Stomach (tissue), 9 donors: ENCODE data around the gene CLCA2. TPM values are rescaled to one million over a fixed set of nuclear protein-coding genes. Genes with fewer than 3 reads are reported as not detected.

Source experiments
- DNase-seq, 2 donors: peaks; one replicate each; pipeline versions ENCODE4 v3.0.0 to v3.0.0-alpha.2; 2013 to 2019
- H3K27ac ChIP-seq, 5 donors: fragments of 200-600 bp in 4 of 5; sonication (generic) in 4 of 5; one replicate each; pipeline ENCODE4 v1.5.1; 2013 to 2019; ENCODE audit warnings: mild to moderate bottlenecking in 1 of 5, moderate library complexity in 1 of 5
- H3K27me3 ChIP-seq, 3 donors: fragments of 200-600 bp; sonication (generic); one replicate each; pipeline ENCODE4 v1.5.1; 2017 to 2019; ENCODE audit warnings: mixed run types in 1 of 3
- H3K36me3 ChIP-seq, 4 donors: fragments of 200-600 bp; sonication (generic); 1 replicate in 3 of 4; 2 replicates in 1 of 4; pipeline ENCODE4 v1.5.1; 2016 to 2019
- H3K4me1 ChIP-seq, 4 donors: fragments of 200-600 bp; sonication (generic); one replicate each; pipeline ENCODE4 v1.5.1; 2016 to 2019
- H3K4me3 ChIP-seq, 4 donors: fragments of 200-600 bp; sonication (generic) in 3 of 4; one replicate each; pipeline ENCODE4 v1.5.1; 2016 to 2019; ENCODE audit warnings: mild to moderate bottlenecking in 1 of 4
- H3K9me3 ChIP-seq, 4 donors: fragments of 200-600 bp; sonication (generic); one replicate each; pipeline ENCODE4 v1.5.1; 2016 to 2019
- CTCF ChIP-seq, 7 experiments: fragments of 450-650 bp in 4 of 7; fragments of 200-600 bp in 3 of 7; sonication (generic) in 3 of 7; IDR thresholded peaks; one replicate each; pipeline ENCODE4 v1.5.1; 2016 to 2019; ENCODE audit warnings: antibody characterized with exemption in 7 of 7, control low read depth in 2 of 7, mild to moderate bottlenecking in 1 of 7
- EP300 ChIP-seq: sonication (generic); formaldehyde crosslinking; IDR thresholded peaks from one replicate; pipeline ENCODE4 v1.6.1; 2017; ENCODE audit warnings: antibody characterized with exemption
- POLR2A ChIP-seq, 4 donors: fragments of 450-650 bp; IDR thresholded peaks; one replicate each; pipeline ENCODE4 v1.6.1; 2016; ENCODE audit warnings: antibody characterized with exemption in 4 of 4, control low read depth in 2 of 4, mild to moderate bottlenecking in 1 of 4, moderate library complexity in 1 of 4
- POLR2AphosphoS5 ChIP-seq, 3 donors: sonication (generic); formaldehyde crosslinking; IDR thresholded peaks; one replicate each; pipeline ENCODE4 v1.6.1; 2016; ENCODE audit warnings: antibody characterized with exemption in 3 of 3
- WGBS, 5 donors: extraction: QIAGEN DNeasy Blood & Tissue Kit in 3 of 5; methylation state at CpG; one replicate each; pipeline versions ENCODE4 v1.1.5 to v1.1.7; 2013 to 2018; 5-methylcytosine and 5-hydroxymethylcytosine counted together
- intact Hi-C: fragments of 100-400 bp; cut with DNase I; formaldehyde crosslinking; loops from one replicate; pipeline ENCODE4 v1.15.1; 2023; ENCODE audit warnings: low total_unique reads
- polyA plus RNA-seq, 3 donors: library from polyadenylated mRNA; stranded (reverse); fragments of 200-250 nt; gene quantifications; one replicate each; pipeline ENCODE4 v1.2.3, GENCODE V29; 2013
- total RNA-seq, 5 donors: library from RNA; depleted of rRNA; stranded (reverse); fragments of >200 nt; gene quantifications; one replicate each; pipeline versions ENCODE4 v1.1.0 to v1.2.3, GENCODE V29; 2014 to 2016
- donor health status: healthy with polysubstance abuse.
- donor health status: Bipolar disorder and iron deficiency.
- donor health status: healthy.

Gene CLCA2
- total and polyA plus RNA-seq, 8 donors, result 4.1 to 34.8 TPM; not detected in 6

GRCh38 chr1:86477682-86478081 lies 53.7 kb downstream of the CLCA2 start:
- Histone ChIP-seq H3K4me3 (no peak overlapping the region), H3K36me3 (no peaks in the 10 kb centered on the region), H3K9me3 (no peaks in the 10 kb centered on the region), H3K27ac (no peak overlapping the region), H3K4me1 (no peaks in the 10 kb centered on the region), H3K27me3 (no peaks in the 10 kb centered on the region)
- TF ChIP-seq POLR2A (IDR thresholded peaks at IDR 0.05) (no peak), EP300 (no peak), CTCF (IDR thresholded peaks at IDR 0.05) (no peak), POLR2AphosphoS5 (IDR thresholded peaks at IDR 0.05) (no peak)
- WGBS, 5 donors, result 68 to 88% (median 83%) methylated on average over 4 of the region's 4 CpGs
- intact Hi-C loops, result no loop called here
- no peak for DNase-seq

GRCh38 chr1:86478416-86479156 lies 54.6 kb downstream of the CLCA2 start:
- DNase-seq, result no peak
- WGBS, 5 donors, result 63 to 87% (median 71%) methylated on average over 5 of the region's 5 CpGs
- Histone ChIP-seq H3K4me1 (no peaks in the 10 kb centered on the region), H3K27me3 (no peaks in the 10 kb centered on the region), H3K27ac (no peak overlapping the region), H3K9me3 (no peaks in the 10 kb centered on the region), H3K4me3 (no peak overlapping the region), H3K36me3 (no peaks in the 10 kb centered on the region)
- TF ChIP-seq CTCF (IDR thresholded peaks at IDR 0.05) (no peak), EP300 (no peak), POLR2AphosphoS5 (IDR thresholded peaks at IDR 0.05) (no peak), POLR2A (IDR thresholded peaks at IDR 0.05) (no peak)
- intact Hi-C loops, result no loop called here

- H3K27ac ChIP-seq, result no peak overlapping the region
- H3K9me3 ChIP-seq, result no peaks in the 10 kb centered on the region
- no peaks in the 10 kb centered on the region for H3K4me1 ChIP-seq
- H3K27me3 ChIP-seq, result no peaks in the 10 kb centered on the region
- whole genome bisulfite sequencing, 5 donors, result 56 to 70% (median 64%) methylated on average over 4 of the region's 4 CpGs
- no peak for DNase-seq
- intact Hi-C loops, result no loop called here
- TF ChIP-seq CTCF (IDR thresholded peaks at IDR 0.05) (no peak), POLR2AphosphoS5 (IDR thresholded peaks at IDR 0.05) (no peak), EP300 (no peak), POLR2A (IDR thresholded peaks at IDR 0.05) (no peak)
- H3K4me3 ChIP-seq, result no peak overlapping the region
- no peaks in the 10 kb centered on the region for H3K36me3 ChIP-seq
Observed at GRCh38 chr1:86481966-86482365, 58.0 kb downstream of the CLCA2 start.

GRCh38 chr1:86487131-86487810 lies 63.3 kb downstream of the CLCA2 start:
- TF ChIP-seq CTCF (IDR thresholded peaks at IDR 0.05) (no peak), EP300 (no peak), POLR2AphosphoS5 (IDR thresholded peaks at IDR 0.05) (no peak)
- no peaks in the 10 kb centered on the region for H3K36me3 ChIP-seq
- no peak overlapping the region for H3K27ac ChIP-seq
- no peak overlapping the region for H3K4me3 ChIP-seq
- H3K9me3 ChIP-seq, result no peaks in the 10 kb centered on the region
- 70 to 83% (median 73%) methylated on average over 4 of the region's 4 CpGs for WGBS, 5 donors
- intact Hi-C loops, result no loop called here
- DNase-seq, result peak in 1 of 2 donors; percentile 47
- no peaks in the 10 kb centered on the region for H3K27me3 ChIP-seq
- no peaks in the 10 kb centered on the region for H3K4me1 ChIP-seq
